Peyer's patch (tissue), 4 donors: ENCODE results near the gene CD6. TPM values are rescaled to one million over a fixed set of nuclear protein-coding genes. Genes with fewer than 3 reads are reported as not detected.

ENCODE experiments used
- DNase-seq, 3 donors: peaks; one replicate each; pipeline ENCODE4 v3.0.0-alpha.2; 2017 to 2019
- H3K27ac ChIP-seq, 4 donors: fragments of 200-600 bp; sonication (generic); one replicate each; pipeline ENCODE4 v1.5.1; 2016 to 2019
- H3K27me3 ChIP-seq, 2 donors: fragments of 200-600 bp; sonication (generic); one replicate each; pipeline ENCODE4 v1.5.1; 2019
- H3K36me3 ChIP-seq, 3 donors: fragments of 200-600 bp; sonication (generic); one replicate each; pipeline ENCODE4 v1.5.1; 2016 to 2019
- H3K4me1 ChIP-seq, 4 donors: fragments of 200-600 bp; sonication (generic); one replicate each; pipeline ENCODE4 v1.5.1; 2016 to 2019
- H3K4me3 ChIP-seq, 4 donors: fragments of 200-600 bp; sonication (generic); 1 replicate in 3 of 4; 2 replicates in 1 of 4; pipeline ENCODE4 v1.5.1; 2016 to 2019; ENCODE audit warnings: mild to moderate bottlenecking in 1 of 4
- H3K9me3 ChIP-seq, 4 donors: fragments of 200-600 bp; sonication (generic); one replicate each; pipeline ENCODE4 v1.5.1; 2016 to 2019; ENCODE audit warnings: mild to moderate bottlenecking in 1 of 4
- CTCF ChIP-seq, 6 experiments: fragments of 450-650 bp in 4 of 6; fragments of 200-600 bp in 2 of 6; sonication (generic) in 1 of 6; IDR thresholded peaks; one replicate each; pipeline ENCODE4 v1.5.1; 2017 to 2019; ENCODE audit warnings: antibody characterized with exemption in 6 of 6, mild to moderate bottlenecking in 3 of 6, moderate library complexity in 1 of 6
- POLR2A ChIP-seq, 2 donors: fragments of 450-650 bp; IDR thresholded peaks; one replicate each; pipeline ENCODE4 v1.5.1; 2017; ENCODE audit warnings: antibody characterized with exemption in 2 of 2, mild to moderate bottlenecking in 2 of 2, moderate library complexity in 2 of 2
- total RNA-seq, 4 donors: library from RNA; depleted of rRNA; stranded (reverse); fragments of >200 nt; gene quantifications; one replicate each; pipeline ENCODE4 v1.1.0, GENCODE V29; 2016

The CD6 gene
- total RNA-seq, 4 donors from 2014 or later = 3.3 to 15.7 (median 4.7) TPM

GRCh38 chr11:60991457-60991856, 20.0 kb downstream of the CD6 start:
- TF ChIP-seq POLR2A (IDR thresholded peaks at IDR 0.05) = no peak
- no peak for TF ChIP-seq CTCF (IDR thresholded peaks at IDR 0.05)

DNA sequence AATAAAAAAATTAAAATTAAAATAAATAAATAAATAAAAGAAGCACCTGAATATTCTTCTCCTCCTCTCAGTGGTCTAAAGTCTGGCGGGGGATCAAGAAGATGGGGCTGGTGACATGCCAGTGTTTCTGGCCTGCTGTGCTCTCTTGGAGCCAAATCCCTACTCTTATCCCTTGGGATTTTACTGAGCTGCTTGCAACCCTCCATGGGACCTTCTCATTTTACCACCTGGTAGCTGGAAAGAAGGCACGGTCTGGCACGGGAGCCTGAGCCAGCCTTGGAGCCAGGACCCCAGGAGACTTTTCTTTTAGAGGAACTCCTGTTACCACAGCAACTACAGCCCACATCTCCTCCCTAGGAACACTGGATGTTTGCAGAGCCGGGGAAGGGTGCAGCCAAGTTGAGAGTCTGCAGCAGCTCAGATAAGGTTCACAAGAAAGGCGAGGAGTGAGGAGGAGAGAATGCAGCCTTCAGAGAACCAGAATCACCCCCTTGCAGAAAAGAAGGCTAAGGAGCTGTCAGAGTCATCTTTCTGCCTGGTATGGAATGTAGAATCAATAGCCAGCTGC, 21.4 kb downstream of the CD6 start:
- H3K4me1 ChIP-seq = peaks cover 4 to 10% (median 5%) of the 10 kb centered on the region in 4 donors
- H3K27me3 ChIP-seq = no peaks in the 10 kb centered on the region
- H3K4me3 ChIP-seq = no peak overlapping the region
- TF ChIP-seq CTCF (IDR thresholded peaks at IDR 0.05) (no peak), POLR2A (IDR thresholded peaks at IDR 0.05) (no peak)
- no peak overlapping the region for H3K27ac ChIP-seq
- no peaks in the 10 kb centered on the region for H3K9me3 ChIP-seq
- H3K36me3 ChIP-seq = no peaks in the 10 kb centered on the region
- peak in 2 of 3 donors; percentile 19 to 24 for DNase-seq

More at GRCh38 chr11:60991457-60991856, 20.0 kb downstream of the CD6 start:
- H3K27ac ChIP-seq = no peak overlapping the region
- DNase-seq = peak in 2 of 3 donors; percentile 12 to 33
- no peaks in the 10 kb centered on the region for H3K27me3 ChIP-seq
- H3K36me3 ChIP-seq = no peaks in the 10 kb centered on the region
- no peaks in the 10 kb centered on the region for H3K9me3 ChIP-seq
- H3K4me3 ChIP-seq = no peak overlapping the region
- peaks cover 4 to 14% (median 7%) of the 10 kb centered on the region in 4 donors for H3K4me1 ChIP-seq

DNA sequence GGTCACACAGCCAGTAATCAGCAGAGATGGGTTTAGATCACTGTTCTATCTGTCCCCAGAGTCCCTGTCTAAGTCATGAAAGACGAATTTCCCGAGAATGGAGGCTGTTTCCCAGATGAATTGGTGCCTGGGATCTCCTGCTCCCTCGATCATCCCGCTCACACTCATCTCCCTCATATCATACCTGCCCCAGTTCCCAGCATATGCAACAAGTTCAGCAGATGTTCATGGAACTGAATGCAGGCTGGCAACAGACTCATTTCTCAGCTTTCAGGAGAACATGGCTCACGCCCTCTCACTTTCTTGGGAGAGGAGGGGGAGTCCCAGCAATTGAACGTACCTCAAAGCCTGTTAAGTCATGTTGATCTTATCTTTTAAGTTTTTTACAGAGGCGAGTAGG, 22.1 kb downstream of the CD6 start:
- H3K4me1 ChIP-seq = peaks cover 4 to 10% (median 4%) of the 10 kb centered on the region in 4 donors
- H3K9me3 ChIP-seq = no peaks in the 10 kb centered on the region

DNA sequence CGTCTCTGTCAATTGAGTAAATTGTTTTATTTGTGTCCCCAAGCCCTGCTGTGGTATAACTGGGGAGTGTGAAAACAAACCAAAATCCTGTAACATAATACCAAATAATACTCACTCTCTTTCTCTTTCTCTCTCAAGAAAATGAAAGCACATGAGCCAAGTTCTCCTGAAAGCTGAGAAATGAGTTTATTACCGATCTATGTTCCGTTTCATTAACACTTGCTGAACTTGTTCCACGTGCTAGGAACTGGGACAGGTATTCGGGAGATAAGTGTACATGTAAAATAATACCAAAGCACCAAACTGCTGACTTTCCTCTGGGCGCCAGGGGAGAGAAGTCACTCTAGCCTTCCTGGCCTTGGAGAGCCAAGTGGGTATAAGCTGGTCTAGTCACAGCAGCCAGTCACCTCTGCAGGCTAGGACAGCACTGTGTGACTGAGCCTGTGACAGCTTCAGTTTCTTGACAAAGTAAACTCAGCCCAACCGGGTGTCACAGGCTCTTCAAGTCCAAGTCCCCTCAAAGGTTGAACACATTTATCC, 23.1 kb downstream of the CD6 start:
- Histone ChIP-seq H3K4me1 (peaks cover 0 to 10% (median 4%) of the 10 kb centered on the region in 4 donors), H3K9me3 (no peaks in the 10 kb centered on the region), H3K27me3 (no peaks in the 10 kb centered on the region), H3K36me3 (no peaks in the 10 kb centered on the region), H3K27ac (no peak overlapping the region), H3K4me3 (no peak overlapping the region)
- TF ChIP-seq CTCF (IDR thresholded peaks at IDR 0.05) (no peak), POLR2A (IDR thresholded peaks at IDR 0.05) (no peak)
- DNase-seq = no peak

More for the DNA sequence above, 22.1 kb downstream of the CD6 start:
- Histone ChIP-seq H3K27me3 (no peaks in the 10 kb centered on the region), H3K27ac (no peak overlapping the region), H3K4me3 (no peak overlapping the region), H3K36me3 (no peaks in the 10 kb centered on the region)
- TF ChIP-seq CTCF (IDR thresholded peaks at IDR 0.05) = no peak
- no peak for TF ChIP-seq POLR2A (IDR thresholded peaks at IDR 0.05)
- DNase-seq = peak in 1 of 3 donors; percentile 2

DNA sequence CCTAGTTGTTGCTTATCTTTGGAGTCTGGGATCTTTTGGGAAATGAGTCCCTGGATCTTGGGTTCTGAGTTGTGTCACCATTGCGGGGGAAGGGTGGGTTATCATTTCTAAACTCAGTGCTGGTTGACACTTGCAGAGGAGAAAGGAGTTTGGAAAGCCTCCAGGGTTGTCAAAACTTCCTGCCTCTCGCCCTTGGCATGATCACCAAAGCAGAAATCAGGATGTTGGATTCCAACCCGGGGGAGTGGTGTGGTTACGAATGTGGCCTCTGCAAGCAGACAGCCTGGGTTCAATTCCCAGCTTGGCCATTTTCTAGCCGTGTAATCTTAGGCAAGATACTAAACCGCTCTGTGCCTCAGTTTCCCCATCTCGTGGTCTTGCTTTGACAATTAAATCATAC, 24.3 kb downstream of the CD6 start:
- Histone ChIP-seq H3K9me3 (no peaks in the 10 kb centered on the region), H3K27me3 (no peaks in the 10 kb centered on the region), H3K36me3 (no peaks in the 10 kb centered on the region), H3K4me3 (no peak overlapping the region), H3K27ac (peak overlapping the region in 2 of 4 donors; percentile 57 to 82), H3K4me1 (peaks cover 0 to 10% (median 2%) of the 10 kb centered on the region in 4 donors)
- no peak for DNase-seq
- no peak for TF ChIP-seq CTCF (IDR thresholded peaks at IDR 0.05)
- TF ChIP-seq POLR2A (IDR thresholded peaks at IDR 0.05) = no peak
